GM13977 (cell line): ENCODE results near the gene B4GALT5.
"Not testable (repeated sequence)": the region's sequence is repeated elsewhere in the genome, so short reads cannot be mapped to it uniquely, and the experiment has no call there.

Experiments
- DNase-seq: peaks from one replicate; pipeline ENCODE4 v3.0.0; 2012; ENCODE audit warnings: low spot score
- in situ Hi-C: fragments of 300-500 bp; cut with MboI; formaldehyde crosslinking; loops from one replicate; pipeline ENCODE4 v1.12.0; 2022; ENCODE audit warnings: low sequenced_read_pairs, low pct_unique_long_range_greater_than_20kb, mixed read lengths, inconsistent platforms; ENCODE audit not compliant: unreplicated experiment
- TF ChIP-seq, protein P1 (sequence below): IDR thresholded peaks from 2 replicates; pipeline ENCODE4 v1.5.1; 2012; ENCODE audit warnings: mild to moderate bottlenecking, control low read depth; ENCODE audit not compliant: insufficient read depth; ENCODE audit errors: extremely low read depth, missing control alignments

B4GALT5 gene

DNA sequence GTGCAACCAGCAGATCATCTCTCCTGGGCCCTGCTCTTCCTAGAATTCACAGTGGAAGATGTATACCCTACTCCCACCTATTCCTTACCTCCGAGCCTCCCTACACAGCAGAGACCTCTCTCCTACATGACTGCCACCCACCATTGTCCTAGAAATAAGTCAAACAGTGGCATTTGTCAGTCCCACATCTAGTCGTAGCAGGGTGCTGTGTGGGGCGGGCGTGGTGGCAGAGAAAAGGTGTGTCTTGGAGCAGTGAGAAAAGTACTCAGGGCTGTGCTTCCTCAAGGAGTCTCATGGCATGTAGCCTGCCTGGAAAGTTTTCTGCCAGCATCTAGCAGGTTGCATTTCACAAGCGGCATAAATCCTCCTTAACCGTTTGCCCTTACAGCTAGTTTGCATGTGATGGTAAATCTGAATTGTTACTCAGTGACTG is 86.3 kb downstream of the B4GALT5 start:
- DNase-seq: no peak
- TF ChIP-seq, protein P1, sequence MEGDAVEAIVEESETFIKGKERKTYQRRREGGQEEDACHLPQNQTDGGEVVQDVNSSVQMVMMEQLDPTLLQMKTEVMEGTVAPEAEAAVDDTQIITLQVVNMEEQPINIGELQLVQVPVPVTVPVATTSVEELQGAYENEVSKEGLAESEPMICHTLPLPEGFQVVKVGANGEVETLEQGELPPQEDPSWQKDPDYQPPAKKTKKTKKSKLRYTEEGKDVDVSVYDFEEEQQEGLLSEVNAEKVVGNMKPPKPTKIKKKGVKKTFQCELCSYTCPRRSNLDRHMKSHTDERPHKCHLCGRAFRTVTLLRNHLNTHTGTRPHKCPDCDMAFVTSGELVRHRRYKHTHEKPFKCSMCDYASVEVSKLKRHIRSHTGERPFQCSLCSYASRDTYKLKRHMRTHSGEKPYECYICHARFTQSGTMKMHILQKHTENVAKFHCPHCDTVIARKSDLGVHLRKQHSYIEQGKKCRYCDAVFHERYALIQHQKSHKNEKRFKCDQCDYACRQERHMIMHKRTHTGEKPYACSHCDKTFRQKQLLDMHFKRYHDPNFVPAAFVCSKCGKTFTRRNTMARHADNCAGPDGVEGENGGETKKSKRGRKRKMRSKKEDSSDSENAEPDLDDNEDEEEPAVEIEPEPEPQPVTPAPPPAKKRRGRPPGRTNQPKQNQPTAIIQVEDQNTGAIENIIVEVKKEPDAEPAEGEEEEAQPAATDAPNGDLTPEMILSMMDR: no peak
- in situ Hi-C loops: no loop called here

DNA sequence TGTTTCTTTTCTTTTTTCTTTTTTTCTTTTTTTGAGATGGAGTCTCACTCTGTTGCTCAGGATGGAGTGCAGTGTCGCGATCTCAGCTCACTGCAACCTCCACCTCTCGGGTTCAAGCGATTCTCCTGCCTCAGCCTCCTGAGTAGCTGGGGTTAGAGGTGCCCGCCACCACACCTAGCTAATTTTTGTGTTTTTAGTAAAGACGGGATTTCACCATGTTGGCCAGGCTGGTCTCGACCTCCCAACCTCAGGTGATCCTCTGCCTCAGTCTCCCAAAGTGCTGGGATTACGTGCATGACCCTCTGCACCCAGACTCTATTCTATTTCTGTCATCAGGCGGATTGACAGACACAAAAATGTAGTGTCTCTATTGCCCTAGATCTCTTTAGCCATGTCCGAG is 88.7 kb downstream of the B4GALT5 start:
- DNase-seq, in situ Hi-C loops: not testable (repeated sequence)

DNA sequence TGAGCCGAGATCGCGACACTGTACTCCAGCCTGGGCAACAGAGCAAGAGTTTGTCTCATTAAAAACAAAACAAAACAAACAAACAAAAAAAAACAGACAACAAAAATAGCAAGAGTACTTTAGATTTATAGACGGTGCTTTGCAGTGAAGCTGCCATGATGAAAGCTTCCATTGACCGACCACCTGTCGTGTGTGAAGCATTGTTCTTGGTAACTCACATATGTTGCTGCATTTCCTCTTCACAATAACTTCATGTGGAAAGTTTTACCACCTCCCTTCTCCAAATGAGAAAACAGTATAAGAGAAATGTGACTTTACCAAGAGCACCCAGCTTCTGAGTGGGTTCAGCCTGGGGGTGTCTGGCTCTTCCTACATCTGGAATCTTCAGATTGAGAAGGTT is 89.4 kb downstream of the B4GALT5 start:
- in situ Hi-C loops: no loop called here
- TF ChIP-seq, protein P1: no peak
- DNase-seq: no peak

DNA sequence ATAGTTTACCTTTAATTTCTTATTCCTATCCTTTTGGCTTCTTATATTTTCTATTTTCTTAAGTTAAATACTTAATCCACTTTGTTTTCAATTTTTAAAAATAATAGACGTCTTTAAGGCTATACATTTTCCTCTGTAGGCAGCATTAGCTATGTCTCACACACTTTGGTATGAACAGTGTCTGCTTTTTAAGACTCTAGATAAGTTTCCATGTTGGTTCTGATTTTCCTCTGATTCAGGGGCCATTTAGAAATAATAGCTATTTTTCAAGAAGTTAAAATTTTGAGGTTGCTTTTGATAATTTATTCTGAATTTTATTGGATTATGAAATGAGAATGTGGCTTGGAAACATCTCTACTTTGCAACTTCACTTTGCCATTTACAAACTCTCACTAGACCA is 91.4 kb downstream of the B4GALT5 start:
- no peak for DNase-seq
- in situ Hi-C loops: no loop called here
- TF ChIP-seq, protein P1: no peak

DNA sequence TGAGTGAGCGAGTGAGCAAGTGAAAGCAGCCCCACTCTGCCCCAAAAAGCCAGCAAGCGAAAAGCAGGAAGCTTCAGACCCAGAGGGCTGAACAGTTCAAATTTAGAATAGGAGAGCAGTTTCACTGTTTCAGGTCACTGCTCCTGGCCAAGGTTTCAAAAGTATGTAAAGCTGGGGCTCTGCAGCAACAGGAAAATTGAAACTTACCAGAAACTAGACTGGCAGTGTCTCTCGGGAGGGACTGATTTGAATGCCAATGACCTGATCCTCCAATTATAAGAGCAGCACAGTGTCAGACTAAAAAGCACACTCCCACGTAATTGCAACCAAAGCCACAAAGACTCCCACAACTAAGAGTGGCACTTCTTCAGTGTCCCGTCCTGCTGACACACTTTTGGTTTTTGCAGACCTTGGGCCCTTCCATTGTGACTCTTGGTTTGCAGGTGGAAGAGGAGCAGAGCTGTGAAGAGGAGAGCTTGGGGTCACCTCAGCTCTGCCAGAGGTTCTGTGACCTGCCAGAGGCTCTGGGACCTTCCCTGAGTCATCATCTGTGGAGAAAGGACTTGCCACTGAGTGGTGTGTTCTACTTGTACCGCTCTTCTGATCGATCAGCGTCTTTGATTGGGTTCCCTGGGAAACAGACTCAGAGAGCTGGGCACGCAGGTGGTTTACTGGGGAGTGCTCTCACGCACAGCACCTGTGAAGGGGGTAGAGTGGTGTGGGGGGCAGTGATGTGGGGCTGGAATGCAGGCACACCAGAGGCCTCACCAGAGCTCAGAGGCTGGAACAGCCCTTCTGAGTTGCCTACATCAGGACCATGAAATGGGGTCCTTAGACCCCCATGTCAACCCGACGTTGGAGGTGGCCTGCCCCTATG is 93.1 kb downstream of the B4GALT5 start:
- in situ Hi-C loops: no loop called here
- TF ChIP-seq, protein P1: no peak
- peak; percentile 83 for DNase-seq

DNA sequence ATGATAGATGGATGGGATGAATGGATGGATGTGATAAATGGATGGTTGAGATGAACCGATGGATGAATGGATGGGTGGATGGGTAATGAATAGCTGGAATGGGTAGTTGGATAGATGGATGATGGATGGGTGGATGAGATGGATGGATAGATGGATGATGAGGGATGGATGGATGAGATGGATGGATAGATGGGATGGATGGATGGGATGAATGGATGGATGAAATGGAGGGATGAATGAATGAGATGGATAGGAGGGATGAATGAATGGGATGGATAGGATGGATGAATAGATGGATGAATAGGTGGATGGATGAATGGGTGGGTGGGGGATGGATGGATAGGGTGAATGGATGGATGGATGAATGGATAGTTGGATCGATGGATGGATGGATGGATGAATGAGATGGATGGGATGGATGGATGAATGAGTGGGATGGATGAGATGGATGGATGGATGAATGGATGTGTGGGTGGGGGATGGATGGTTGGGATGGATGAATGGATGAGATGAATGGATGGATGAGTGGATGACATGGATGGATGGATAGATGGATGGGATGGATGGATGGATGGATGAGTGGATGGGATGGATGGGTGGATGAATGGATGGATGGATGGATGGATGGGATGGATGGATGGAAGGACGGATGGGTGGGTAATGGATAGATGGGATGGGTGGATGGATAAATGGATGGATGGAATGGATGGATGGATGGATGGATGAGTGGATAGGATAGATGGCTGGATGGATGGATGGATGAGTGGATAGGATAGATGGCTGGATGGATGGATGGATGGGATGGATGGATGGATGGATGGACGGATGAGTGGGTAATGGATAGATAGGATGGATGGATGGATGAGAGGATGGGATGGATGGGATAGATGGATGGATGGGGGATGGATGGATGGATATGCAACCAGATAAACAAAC is 94.3 kb downstream of the B4GALT5 start:
- in situ Hi-C loops: no loop called here
- TF ChIP-seq, protein P1: no peak

DNA sequence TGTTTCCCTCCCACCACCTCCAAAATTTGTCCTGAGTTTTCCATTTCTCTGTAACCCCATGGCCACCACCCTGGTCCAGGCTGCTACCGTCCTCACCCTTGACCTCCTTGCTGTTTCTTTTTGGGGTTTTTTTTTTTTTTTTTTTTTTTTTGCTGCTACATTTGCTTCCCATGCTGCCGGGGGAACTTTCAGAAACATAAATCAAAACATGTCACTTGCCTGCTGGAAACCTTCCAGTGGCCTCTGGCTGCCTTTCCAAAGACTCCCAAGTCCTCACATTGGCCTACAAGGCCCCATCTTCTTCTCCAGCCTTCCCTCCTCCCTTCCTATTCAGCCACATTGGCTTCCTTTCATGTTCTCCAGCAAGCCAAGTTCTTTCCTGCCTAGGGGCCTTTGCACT is 95.4 kb downstream of the B4GALT5 start:
- in situ Hi-C loops: no loop called here
- no peak for DNase-seq
- TF ChIP-seq, protein P1: no peak

More for the DNA sequence above, 94.3 kb downstream of the B4GALT5 start:
- no peak for DNase-seq

DNA sequence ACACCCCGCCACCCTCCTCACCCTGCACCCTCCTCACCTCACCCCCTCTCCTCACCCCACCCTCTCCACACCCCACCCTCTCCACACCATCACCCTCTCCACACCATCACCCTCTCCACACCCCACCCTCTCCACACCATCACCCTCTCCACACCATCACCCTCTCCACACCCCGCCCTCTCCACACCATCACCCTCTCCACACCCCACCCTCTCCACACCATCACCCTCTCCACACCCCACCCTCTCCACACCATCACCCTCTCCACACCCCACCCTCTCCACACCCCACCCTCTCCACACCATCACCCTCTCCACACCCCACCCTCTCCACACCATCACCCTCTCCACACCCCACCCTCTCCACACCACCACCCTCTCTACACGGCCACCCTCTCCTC is 96.3 kb downstream of the B4GALT5 start:
- in situ Hi-C loops: not testable (repeated sequence)

More for the DNA sequence above, 96.3 kb downstream of the B4GALT5 start:
- not testable (repeated sequence) for DNase-seq
